OCI-LY7 (cell line): ENCODE measurements around the gene TBC1D28.
"Not testable (repeated sequence)": the region's sequence is repeated elsewhere in the genome, so short reads cannot be mapped to it uniquely, and the experiment has no call there.

Source experiments
- EZH2phosphoT487 ChIP-seq: fragments of 200-600 bp; sonication (generic); IDR thresholded peaks from 2 replicates; pipeline ENCODE4 v1.6.1; 2018; ENCODE audit warnings: low read depth, borderline replicate concordance, mild to moderate bottlenecking, mixed run types, antibody characterized with exemption, low read length, moderate library complexity, mixed read lengths
- TF ChIP-seq, protein P1 (sequence below): fragments of 200-600 bp; sonication (generic); conservative IDR thresholded peaks from 2 replicates; pipeline ENCODE4 v1.5.1; 2014; ENCODE audit warnings: mild to moderate bottlenecking, antibody characterized with exemption, low read length, moderate library complexity, mixed read lengths

DNA sequence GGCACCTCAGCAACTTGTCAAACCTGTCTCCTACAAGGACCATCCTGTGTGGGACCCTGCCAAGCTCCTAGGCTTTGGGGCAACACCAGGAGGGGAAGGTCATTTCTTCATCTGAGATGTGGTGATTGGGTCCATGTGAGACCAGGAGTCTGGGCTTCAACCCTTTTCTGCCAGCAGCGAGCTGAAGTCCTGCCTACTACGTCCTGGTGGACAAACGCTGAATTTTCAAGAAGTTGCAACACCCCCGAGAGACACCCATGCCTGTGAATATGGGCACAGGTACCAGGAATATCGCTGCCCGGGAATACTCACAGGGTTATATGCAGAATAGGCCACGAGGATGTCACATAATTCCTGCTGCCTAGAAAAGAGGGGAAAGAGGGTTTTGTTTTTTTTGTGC, 8.0 kb downstream of the TBC1D28 start:
- TF ChIP-seq, protein P1, sequence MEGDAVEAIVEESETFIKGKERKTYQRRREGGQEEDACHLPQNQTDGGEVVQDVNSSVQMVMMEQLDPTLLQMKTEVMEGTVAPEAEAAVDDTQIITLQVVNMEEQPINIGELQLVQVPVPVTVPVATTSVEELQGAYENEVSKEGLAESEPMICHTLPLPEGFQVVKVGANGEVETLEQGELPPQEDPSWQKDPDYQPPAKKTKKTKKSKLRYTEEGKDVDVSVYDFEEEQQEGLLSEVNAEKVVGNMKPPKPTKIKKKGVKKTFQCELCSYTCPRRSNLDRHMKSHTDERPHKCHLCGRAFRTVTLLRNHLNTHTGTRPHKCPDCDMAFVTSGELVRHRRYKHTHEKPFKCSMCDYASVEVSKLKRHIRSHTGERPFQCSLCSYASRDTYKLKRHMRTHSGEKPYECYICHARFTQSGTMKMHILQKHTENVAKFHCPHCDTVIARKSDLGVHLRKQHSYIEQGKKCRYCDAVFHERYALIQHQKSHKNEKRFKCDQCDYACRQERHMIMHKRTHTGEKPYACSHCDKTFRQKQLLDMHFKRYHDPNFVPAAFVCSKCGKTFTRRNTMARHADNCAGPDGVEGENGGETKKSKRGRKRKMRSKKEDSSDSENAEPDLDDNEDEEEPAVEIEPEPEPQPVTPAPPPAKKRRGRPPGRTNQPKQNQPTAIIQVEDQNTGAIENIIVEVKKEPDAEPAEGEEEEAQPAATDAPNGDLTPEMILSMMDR, result not testable (repeated sequence)
- TF ChIP-seq EZH2phosphoT487, result not testable (repeated sequence)
